Suprapubic skin (tissue), 4 donors: ENCODE data around the gene TMEM8B.

Experiments
- EP300 ChIP-seq: sonication (generic); formaldehyde crosslinking; IDR thresholded peaks from one replicate; pipeline ENCODE4 v1.6.1; 2017; ENCODE audit warnings: antibody characterized with exemption
- POLR2A ChIP-seq, 2 donors: fragments of 450-650 bp; IDR thresholded peaks; one replicate each; pipeline ENCODE4 v1.6.1; 2017; ENCODE audit warnings: antibody characterized with exemption in 2 of 2, mild to moderate bottlenecking in 2 of 2, moderate library complexity in 2 of 2
- POLR2AphosphoS5 ChIP-seq, 3 donors: sonication (generic); formaldehyde crosslinking; IDR thresholded peaks; one replicate each; pipeline ENCODE4 v1.6.1; 2017; ENCODE audit warnings: antibody characterized with exemption in 3 of 3
- TF ChIP-seq, protein P1 (sequence below), 2 donors: fragments of 200-600 bp in 1 of 2; fragments of 450-650 bp in 1 of 2; sonication (generic) in 1 of 2; IDR thresholded peaks; one replicate each; pipeline ENCODE4 v1.5.1; 2016 to 2019; ENCODE audit warnings: antibody characterized with exemption in 2 of 2, mild to moderate bottlenecking in 1 of 2, moderate library complexity in 1 of 2

DNA sequence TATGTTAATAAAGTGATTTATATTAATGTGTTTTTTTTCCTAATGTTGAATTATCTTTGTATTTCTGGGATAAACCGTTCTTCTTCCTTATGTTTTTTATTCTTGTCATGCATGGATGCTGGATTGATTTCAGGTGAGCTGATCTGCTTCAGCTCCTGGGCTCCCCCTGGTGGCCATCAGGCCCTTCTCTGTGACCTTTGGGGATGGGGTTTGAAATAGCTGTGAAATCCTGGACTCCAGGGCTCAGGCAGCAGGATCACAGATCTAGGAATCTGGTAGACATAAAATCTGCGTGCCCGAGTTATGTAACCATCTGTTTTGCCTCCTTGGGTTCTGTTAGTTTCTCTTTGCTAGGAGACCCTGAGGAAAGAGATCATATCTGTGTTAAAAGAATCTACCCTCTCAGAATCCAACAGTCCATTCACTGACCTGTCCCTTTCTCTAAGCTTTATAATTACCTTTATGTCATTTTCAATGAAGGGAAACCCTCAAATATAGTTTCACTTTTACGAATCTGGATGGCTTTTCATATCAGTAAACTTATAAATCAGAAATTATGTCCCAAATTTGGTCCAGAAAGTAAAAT lies 53.3 kb downstream of the TMEM8B start:
- TF ChIP-seq POLR2A (IDR thresholded peaks at IDR 0.05) = no peak
- TF ChIP-seq, protein P1, sequence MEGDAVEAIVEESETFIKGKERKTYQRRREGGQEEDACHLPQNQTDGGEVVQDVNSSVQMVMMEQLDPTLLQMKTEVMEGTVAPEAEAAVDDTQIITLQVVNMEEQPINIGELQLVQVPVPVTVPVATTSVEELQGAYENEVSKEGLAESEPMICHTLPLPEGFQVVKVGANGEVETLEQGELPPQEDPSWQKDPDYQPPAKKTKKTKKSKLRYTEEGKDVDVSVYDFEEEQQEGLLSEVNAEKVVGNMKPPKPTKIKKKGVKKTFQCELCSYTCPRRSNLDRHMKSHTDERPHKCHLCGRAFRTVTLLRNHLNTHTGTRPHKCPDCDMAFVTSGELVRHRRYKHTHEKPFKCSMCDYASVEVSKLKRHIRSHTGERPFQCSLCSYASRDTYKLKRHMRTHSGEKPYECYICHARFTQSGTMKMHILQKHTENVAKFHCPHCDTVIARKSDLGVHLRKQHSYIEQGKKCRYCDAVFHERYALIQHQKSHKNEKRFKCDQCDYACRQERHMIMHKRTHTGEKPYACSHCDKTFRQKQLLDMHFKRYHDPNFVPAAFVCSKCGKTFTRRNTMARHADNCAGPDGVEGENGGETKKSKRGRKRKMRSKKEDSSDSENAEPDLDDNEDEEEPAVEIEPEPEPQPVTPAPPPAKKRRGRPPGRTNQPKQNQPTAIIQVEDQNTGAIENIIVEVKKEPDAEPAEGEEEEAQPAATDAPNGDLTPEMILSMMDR (IDR thresholded peaks at IDR 0.05) = peak; percentile 93 to 95
- TF ChIP-seq POLR2AphosphoS5 (IDR thresholded peaks at IDR 0.05) = no peak
- TF ChIP-seq EP300 = no peak
